Measurements from ENCODE around the gene DNAJB6.
A peak's percentile ranks its signal among the peaks of the same experiment; 100 is the strongest.
"Not testable (repeated sequence)": the region's sequence is repeated elsewhere in the genome, so short reads cannot be mapped to it uniquely, and the experiment has no call there.

DNAJB6 gene

DNA sequence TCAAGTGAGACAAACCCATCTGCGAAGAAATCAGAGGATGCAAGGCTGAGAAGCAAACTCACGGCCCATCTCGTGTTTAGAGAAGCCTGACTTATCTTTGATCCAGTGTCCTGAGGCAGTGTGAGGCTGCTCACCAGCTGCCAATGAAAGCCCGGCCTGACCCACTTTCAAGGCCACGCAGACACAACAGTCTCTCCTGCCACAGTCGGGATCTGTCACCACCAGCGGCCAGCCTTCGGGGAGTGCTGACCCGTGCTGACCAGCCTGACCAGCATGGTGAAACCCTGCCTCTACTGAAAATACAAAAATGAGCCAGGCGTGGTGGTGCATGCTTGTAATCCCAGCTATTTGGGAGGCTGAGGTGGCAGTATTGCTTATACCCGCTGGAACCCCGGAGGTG is 7.4 kb upstream of the DNAJB6 start:
- DNase-seq: no peak

DNA sequence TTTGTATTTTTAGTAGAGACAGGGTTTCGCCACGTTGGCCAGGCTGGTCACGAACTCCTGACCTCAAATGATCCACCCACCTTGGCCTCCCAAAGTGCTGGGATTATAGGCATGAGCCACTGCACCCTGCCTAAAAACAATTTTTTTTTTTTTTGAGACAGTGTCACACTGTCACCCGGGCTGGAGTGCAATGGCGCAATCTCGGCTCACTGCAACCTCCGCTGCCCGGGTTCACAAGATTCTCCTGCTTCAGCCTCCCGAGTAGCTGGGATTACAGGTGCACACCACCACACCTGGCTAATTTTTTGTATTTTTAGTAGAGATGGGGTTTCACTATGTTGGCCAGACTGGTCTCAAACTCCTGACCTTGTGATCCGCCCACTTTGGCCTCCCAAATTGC is 6.2 kb upstream of the DNAJB6 start:
- not testable (repeated sequence) for DNase-seq

GRCh38 chr7:157331049-157331448 is 5.8 kb upstream of the DNAJB6 start:
- not testable (repeated sequence) for DNase-seq

- DNase-seq: no peak
These were observed 1.6 kb upstream of the DNAJB6 start for GRCh38 chr7:157335236-157335635.

DNA sequence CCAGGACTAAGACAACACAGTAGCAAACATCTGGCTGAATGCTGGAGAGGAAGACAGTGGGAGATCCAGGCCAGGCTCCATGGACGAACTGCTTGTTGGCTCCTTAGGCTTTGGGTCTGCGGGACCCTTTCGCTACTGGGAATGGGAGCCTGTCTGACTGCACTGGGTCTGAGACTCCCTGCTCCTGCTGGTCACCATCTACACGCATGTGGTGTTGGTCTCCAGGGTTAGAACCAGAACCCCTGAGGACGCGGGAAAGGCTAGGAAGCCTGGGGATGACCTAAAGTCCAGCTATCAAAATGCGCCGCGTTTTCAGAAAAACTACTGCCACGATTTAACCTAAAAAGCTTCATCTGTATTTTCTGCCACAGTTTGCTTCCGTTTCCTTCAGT is 817 bp upstream of the DNAJB6 start:
- no peak for DNase-seq

DNA sequence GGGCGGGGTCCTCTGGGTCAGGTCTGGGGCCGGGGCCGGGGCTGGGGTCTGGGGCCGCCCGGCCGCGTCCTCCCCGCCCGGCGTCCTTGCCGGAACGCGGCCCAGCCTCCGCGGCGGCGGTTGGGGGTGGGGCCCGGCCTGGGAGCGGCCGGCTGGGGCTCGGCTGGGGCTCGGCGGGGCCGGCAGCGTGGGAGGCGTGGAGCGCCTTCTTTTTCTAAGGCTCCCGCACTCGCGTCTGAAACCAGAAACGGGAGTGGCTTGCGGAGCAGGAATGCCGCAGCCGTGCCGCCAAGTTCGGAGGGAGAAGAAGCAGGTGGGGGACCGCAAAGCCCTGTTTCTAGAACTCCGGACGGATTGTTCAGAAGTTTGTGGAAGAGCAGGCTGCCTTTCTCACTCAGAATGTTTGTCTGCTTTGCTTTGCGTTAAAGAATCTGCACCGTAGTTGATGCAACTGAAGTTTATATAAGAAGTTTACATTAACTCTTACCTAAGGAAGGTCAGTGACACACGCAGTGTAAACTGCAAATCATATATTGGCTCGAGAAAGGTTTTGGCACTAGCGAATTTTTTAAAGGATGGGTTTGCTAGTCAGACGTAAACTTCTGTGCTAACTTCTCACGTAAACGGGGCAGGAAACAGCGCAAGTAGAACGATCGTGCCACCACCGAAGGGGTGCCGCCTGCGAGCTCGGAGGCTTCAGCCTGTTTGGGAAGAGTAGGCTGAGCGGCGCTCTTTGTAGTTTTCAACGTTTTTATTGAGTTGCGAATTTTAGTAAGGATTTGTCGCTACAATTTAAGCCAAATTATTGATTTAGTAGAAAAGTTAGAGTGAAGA is 729 bp downstream of the DNAJB6 start:
- peak; percentile 47 to 55 for DNase-seq

GRCh38 chr7:157339777-157340677 is 3.2 kb downstream of the DNAJB6 start:
- peak; percentile 71 to 73 for DNase-seq

DNA sequence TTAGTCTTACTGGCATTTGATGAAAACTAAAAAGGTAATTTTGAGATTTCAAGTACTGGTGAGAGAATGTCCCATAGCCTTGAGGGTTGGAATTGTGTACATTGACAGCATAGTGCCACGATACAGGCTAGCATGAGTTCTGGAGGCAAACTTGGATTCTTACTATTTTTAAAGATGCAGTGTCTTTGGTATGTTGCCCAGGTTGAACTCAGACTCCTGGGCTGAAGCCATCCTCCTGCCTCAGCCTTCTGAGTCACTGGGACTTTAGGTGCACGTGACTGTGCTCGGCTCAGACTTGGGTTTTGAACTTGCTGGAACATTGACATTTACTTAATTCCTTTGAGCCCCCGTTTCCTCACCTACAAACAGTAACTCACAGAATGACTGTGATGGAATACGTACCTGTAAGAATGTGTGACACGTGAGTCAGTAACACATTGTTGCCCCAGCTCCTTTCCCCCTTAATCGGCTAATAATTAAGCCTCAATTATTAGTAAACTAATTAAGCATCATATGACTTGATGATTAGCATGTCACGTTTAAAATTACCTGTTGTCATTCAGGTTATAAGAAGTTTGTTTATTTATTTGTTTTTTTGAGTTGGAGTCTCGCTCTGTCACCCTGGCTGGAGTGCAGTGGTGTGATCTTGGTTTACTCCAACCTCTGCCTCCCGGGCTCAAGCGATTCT is 10.6 kb downstream of the DNAJB6 start:
- no peak for DNase-seq

DNA sequence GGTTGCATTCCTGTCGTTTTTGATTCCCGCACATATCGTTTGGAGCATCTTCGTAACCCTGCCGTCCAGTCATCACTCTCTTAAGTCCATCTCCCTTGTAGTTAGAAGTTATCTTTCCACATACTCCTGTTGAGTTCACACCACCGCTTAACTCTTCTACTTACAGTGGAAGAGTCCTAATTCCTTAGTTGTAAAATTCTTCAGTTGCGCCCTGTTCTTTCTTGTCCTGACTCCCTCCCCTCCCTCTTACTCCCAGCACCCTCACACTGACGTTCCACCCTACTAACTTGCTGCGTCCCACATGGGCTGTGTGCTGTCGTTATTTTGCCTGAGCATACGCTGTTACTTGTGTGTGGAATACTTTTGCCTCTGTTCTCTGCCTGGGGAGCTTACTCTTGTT is 11.7 kb downstream of the DNAJB6 start:
- DNase-seq: no peak

GRCh38 chr7:157352516-157352915 is 15.7 kb downstream of the DNAJB6 start:
- peak; percentile 46 to 50 for DNase-seq

GRCh38 chr7:157355784-157356511 is 19.1 kb downstream of the DNAJB6 start:
- no peak for DNase-seq

DNA sequence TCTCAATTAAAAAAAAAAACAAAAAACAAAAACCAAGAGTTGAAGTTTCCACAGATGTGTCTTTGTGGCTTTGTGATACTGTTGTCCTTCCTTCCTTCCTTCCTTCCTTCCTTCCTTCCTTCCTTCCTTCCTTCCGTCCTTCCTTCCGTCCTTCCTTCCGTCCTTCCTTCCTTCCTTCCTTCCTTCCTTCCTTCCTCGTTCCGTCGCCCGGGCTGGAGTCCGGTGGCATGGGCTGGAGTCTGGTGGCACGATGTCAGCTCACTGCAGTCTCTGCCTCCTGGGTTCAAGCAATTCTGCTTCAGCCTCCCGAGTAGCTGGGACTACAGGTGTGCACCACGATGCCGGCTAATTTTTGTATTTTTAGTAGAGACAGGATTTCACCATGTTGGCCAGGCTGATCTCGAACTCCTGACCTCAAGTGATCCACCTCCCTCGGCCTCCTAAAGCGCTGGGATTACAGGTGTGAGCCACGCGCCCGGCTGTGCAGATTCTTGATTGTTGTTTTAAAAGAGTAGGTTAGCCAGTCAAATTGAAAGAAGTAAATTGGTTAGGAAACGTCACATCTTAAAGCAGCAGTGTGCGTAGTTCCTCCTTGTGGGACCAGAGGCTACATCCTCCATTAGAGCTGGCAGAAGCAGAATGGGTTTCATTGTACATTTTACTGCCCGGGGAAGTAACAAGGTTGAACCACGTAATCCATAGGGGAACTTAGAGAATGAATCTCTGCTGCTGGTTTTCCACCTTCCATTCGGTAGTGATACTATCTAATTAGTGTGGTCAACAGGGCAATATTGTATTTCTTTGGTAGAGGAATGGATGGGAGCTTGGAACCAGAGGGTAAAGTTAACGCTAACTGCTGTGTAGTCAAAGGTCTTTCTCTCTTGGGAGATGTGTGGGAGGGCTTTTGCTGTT is 20.6 kb downstream of the DNAJB6 start:
- DNase-seq: no peak

- DNase-seq: no peak
These were observed 21.4 kb downstream of the DNAJB6 start for GRCh38 chr7:157358041-157358752.

GRCh38 chr7:157358753-157359096 is 21.9 kb downstream of the DNAJB6 start:
- DNase-seq: no peak

- no peak for DNase-seq
These were observed 22.8 kb downstream of the DNAJB6 start for GRCh38 chr7:157359581-157359980.

GRCh38 chr7:157360483-157361025 is 23.8 kb downstream of the DNAJB6 start:
- DNase-seq: no peak

- DNase-seq: no peak
These were observed 24.7 kb downstream of the DNAJB6 start for GRCh38 chr7:157361537-157361936.

- DNase-seq: no peak
These were observed 25.9 kb downstream of the DNAJB6 start for GRCh38 chr7:157362729-157363128.

- no peak for DNase-seq
These were observed 29.9 kb downstream of the DNAJB6 start for GRCh38 chr7:157366722-157367121.

DNA sequence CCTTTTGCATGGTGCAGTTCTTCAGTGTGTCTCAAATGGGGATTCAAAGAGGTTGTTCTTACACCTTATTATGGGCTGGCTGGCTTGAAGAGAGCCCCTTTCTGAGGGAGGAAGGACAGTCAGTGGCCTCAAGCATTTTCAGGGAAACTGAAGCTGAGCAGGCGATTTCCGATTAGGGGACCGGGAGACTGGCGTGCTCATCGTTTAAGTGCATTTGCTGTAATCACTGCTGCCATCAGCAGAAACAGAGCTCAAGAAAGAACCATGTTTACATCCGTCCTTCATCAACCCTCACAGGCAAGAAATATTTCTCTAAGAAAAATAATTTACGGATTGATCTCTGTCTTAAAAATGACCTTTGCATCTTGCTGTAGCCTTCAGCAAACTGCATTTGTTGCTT is 32.2 kb downstream of the DNAJB6 start:
- DNase-seq: no peak

DNA sequence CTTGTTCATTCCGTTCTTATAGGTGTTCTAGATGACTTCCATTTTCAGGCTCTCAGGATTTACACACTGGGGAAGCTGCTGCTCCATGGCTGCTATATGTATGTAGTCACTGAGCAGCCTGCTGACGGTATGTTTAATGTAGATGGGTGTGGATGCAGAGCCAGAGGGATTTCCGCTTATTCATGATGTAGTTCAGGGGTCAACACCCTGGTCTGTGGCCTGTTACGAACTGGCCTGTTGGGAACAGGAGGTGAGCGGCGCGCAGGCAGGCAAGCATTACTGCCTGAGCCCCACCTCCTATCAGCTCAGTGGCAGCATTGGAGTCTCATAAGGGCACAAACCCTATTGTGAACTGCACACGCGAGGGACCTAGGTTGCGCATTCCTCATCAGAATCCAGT is 33.9 kb downstream of the DNAJB6 start:
- DNase-seq: no peak
